ENCODE data around the gene TEAD2.
"Not testable (repeated sequence)": the region's sequence is repeated elsewhere in the genome, so short reads cannot be mapped to it uniquely, and the experiment has no call there.

The TEAD2 gene

DNA sequence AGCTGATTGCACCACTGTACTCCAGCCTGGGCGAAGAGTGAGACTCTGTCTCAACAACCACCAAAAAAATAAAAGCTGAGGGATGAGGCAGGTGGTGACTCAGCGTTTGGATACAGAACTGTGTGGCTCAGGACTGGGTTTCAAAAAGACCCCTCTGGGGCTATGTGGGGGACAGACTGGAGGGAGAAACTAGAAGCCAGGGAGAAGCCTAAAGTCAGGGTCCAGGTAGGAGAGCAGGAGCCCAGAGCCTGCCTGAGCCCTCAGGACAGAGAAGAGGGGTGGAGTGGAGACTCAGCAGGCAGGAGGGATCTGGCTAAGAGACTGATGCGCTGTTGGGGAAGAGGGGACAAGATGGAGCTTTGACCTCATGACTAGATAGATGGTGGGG, 28.8 kb downstream of the TEAD2 start:
- no peak for DNase-seq (ENCODE audit: low read depth, low spot score)

DNA sequence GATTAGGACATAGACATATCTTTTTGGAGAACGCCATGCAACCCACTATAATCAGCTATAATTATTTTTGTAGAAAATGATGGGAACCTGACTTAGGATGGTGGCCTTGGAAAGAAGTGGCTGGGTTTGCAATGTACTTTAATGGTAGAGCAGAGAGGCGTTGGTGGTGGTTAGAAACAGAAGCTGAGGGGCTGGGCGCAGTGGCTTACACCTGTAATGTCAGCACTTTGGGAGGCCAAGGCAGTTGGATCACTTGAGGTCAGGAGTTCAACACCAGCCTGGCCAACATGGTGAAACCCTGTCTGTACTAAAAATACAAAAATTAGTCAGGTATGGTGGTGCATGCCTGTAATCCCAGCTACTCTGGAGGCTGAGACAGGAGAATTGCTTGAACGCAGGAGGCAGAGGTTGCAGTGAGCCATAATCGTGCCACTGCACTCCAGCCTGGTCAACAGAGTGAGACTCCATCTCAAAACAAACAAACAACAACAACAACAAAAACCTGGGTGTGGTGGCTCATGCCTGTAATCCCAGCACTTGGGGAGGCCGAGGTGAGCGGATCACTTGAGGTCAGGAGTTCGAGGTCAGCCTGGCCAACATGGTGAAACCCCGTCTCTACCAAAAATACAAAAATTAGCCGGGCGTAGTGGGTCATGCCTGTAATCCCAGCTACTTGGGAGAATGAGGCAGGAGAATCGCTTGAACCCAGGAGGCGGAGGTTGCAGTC, 29.4 kb downstream of the TEAD2 start:
- DNase-seq (ENCODE audit: low read depth, low spot score): not testable (repeated sequence)

DNA sequence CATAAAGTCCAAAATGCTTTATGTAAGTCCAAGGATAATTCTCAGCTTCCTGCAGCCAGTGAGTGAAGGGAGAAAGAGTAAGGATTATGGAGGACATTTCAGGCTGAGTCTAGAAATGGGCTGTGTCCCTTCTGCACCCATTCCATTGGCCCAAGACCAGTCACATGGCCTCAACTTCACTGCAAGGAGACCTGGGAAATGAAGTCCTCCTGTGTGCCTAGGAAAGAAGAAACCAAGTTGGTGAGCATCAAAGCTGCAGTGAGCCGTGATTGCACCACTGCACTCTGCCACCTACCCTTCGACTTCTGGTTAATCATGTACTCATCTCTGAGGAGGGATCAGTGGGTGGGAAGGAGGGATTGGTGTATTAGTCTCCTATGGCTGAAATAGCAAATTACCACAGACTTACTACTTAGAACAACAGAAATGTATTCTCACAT, 30.6 kb downstream of the TEAD2 start:
- no peak for DNase-seq (ENCODE audit: low read depth, low spot score)

DNA sequence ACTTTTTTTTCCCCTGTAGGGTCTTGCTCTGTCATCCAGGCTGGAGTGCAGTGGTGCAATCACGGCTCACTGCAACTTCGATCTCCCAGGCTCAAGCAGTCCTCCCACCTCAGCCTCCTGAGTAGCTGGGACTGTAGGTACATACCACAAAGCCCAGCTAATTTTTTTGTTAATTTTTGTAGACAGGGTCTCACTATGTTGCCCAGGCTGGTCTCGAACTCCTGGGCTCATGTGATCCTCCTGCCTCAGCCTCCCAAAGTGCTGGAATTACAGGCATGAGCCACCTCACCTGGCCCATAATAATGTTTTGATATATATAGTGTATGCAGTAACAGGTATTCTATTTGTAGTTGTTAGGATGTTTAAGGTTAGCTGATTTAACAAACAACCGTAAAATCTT, 31.0 kb downstream of the TEAD2 start:
- not testable (repeated sequence) for DNase-seq (ENCODE audit: low read depth, low spot score)

DNA sequence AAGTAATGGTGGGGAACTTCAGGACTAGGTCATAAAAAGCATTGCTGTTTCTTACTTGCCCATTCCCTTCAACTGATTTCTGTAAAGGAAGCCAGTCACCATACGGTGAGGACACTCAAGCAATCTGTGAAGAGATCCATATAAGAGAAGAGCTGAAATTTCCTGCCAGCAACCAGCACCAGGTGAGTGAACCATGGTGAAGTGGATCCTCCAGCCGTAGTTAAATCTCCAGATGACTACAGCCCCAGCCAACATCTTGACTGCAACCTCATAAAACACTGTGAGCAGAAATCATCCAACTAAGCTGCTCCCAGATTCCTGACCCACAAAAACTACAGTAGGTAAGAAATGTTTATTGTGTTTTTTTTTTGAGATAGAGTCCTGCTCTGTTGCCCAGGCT, 33.5 kb downstream of the TEAD2 start:
- DNase-seq (ENCODE audit: low read depth, low spot score): no peak

DNA sequence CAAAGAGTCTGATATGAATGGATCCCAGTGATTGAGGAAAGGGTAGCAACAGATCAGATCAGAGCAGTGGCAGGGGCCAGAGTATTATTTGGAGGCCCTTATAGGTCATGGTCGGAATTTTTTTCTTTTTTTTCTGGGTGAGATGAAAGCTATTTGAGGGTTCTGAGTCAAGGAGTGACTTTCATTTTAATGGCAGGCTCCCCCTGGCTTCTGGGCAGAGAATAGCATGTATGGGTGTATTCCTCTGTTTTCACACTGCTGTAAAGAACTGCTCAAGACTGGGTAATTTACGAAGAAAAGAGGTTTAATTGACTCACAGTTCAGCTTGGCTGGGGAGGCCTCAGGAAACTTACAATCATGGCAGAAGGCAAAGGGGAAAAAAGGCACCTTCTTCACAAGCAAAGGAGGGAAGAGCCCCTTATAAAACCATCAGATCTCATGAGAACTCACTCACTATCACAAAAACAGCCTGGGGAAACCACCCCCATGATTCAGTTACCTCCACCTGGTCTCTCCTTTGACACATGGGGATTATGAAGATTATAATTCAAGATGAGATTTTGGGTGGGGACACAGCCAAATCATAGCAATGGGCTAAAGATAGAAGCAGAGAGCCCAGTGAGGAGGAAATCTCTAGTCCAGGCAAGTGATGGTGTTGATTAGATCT, 34.2 kb downstream of the TEAD2 start:
- no peak for DNase-seq (ENCODE audit: low read depth, low spot score)

DNA sequence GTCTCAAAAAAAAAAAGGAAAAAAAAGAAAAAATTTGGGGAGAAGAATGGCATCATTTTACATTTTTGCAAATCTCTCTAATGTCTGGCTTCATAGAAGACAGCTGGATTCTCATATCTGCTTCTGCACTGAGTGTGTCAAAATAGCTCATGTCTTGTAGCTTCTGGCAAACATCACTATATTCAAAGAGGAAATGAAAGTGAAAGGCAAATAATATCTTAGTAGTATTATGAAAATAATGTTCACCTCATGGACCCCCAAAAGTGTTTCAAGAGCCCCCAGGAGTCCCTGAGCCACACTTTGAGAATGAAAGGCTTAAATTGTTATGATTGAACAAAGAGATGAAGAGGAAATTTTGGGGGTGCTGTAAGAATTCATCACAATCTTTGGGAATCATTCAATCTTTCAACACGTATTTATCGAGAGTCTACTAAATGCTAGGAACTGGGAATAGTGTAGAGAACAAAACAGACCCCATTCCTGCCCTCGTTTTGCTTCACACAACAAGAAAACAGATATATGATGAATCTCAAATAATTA, 36.0 kb downstream of the TEAD2 start:
- DNase-seq (ENCODE audit: low read depth, low spot score): no peak

DNA sequence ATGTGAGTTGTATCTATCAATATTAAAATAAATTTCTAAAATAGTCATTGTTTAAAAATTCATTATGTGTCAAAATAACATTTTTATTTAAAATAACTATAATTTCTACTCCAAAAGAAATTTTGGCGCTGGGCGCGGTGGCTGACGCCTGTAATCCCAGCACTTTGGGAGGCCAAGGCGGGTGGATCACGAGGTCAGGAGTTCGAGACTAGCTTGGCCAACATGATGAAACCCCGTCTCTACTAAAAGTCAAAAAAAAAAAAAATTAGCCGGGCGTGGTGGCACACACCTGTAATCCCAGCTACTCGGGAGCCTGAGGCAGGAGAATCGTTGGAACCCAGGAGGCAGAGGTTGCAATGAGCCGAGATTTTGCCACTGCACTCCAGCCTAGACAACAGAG, 36.5 kb downstream of the TEAD2 start:
- DNase-seq (ENCODE audit: low read depth, low spot score): not testable (repeated sequence)

DNA sequence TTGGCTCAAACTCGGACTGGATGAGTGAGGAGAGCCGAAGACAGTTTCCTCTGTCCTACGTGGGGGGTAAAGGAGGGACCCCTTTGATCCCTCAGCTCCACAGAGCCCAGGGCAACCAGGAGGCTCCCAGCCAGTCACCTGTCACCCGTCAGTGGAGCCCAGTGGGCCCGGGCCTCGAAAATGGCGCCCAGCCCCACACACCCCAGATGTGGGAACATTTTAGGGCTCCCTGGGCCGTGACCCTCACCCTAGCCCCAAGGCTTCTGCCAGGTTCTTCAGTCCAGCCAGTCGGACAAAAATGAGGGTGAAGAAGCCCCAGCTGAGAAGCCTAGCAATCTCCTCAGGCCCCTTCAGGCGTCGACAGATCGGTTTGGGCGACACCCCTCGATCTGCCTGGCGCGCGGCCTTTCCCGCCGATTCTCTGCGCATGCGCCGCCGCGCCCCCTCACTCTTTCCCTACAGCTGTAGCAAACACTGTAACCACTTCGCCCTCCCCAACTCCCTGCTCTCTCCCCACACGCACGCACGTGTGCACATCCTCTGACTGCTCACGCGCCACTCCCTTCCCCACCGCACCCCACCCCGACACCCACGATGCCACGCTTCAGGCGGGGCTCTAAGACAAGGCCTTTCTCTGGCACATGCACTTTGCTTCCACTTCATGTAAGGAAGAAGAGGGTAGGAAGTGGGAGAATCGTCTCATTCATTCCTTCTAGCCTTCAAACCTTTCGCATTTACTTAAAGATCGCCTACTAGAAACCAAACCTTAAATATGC, 37.2 kb downstream of the TEAD2 start, which contains the start of gene SLC6A16:
Gene SLC6A16, minus strand, starts transcription at position 391 of the 776 bp plus-strand sequence. CDS start 13,844 bp downstream, outside the sequence.
- no peak for DNase-seq (ENCODE audit: low read depth, low spot score)

DNA sequence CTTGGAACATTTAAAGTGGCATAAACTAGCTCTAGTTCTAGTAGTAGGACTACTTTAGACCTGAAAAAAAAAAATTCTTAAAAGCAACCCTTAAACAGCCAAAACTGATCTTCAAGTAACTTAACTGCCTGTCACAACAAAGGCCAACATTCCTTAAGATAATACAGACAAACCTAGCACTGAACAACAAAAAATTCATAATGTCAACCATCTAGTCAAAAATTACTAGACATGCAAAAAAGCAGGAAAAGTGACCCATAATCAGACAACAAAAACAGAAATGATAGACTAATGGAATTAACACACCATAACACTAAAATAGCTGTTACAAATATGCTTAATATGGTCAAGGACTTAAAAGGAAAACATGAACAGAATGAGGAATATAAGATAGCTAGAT, 43.9 kb downstream of the TEAD2 start:
- no peak for DNase-seq (ENCODE audit: low read depth, low spot score)

DNA sequence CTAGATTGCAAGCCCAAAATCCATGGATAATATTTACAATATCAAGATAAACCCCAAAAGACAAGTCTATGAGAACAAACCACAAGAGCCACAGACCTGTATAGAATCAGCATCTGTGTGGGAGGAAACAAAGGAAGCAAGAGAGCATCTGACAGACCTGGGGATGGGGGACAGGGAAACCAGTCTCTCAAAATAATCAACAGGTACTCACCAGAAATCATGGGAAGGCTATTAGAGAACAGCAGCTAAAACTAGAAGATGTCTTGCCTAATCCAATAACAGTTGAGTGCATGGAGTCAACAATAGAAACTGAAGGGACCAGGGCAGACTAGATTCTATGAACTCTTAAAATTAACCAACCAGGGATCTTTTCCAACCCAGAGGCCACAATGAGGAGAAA, 45.9 kb downstream of the TEAD2 start:
- no peak for DNase-seq (ENCODE audit: low read depth, low spot score)

DNA sequence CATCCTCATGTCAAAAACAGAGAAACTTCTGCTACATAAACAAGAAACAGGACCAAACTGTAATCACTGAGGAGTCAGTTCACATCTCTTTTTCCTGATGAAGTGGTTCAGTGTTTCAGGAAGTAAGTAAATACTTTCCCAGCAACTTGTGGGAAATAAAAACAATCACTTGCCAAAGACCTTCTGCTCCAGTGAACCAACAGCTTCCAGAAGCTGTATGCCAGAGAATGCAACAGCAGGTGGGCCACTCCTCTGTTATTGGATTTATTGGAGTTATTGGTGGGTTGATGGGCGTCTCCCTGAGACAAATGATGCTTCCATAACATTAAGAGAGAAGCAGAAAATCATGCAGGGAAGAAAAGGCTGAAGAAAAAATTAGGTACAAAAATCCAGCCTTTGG, 47.1 kb downstream of the TEAD2 start:
- no peak for DNase-seq (ENCODE audit: low read depth, low spot score)

DNA sequence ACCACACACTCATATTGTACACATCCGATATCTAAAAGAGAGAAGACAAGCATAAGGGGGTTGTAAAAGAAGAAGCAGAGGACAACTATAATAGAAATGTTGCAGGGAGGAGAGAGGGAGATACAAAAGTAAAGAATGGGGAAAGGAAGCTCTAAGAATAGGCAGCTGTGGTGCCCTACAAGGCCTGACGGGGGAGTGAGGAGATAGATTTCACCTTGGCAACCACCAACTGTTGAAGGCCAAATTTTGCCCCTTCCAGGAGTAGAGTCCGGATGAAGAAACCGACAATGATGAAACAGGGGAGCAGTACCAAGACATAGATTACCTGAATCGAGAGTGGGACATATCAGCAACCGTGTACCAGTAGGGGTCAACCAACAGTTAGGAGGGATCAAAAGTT, 53.1 kb downstream of the TEAD2 start:
- DNase-seq (ENCODE audit: low read depth, low spot score): no peak

DNA sequence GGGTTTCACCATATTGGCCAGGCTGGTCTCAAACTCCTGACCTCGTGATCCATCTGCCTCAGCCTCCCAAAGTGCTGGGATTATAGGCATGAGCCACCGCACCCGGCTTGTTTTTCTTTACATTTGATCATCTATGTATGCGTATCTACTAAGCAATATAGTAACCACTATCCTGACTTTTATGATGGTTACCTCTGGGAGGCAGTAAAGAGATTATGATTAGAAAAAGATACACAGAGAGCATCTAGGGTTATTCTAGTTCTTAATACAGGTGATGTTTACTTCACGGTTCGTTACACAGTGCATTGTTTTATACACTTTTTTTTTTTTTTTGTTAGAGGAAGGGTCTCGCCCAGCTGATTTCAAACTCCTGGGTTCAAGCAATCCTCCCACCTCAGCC, 55.5 kb downstream of the TEAD2 start:
- not testable (repeated sequence) for DNase-seq (ENCODE audit: low read depth, low spot score)

DNA sequence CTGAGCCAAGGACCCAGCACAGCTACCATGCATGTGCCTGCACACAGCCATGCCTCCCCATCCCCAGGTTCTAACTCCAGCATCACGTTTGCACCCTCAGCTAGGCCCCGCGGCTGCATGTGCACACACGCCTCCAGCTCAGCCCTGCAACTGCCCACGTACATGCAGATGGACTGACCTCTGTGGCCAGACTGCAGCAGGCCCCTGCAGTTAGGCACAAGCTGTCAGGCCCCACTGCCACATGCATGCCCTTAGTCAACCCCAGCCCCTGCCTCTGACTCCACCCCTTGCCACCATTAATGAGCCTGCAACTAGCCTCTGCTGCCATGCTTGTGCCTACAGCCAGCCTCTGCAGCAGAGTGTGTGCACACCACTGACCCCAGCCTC, 60.4 kb downstream of the TEAD2 start:
- no peak for DNase-seq (ENCODE audit: low read depth, low spot score)

DNA sequence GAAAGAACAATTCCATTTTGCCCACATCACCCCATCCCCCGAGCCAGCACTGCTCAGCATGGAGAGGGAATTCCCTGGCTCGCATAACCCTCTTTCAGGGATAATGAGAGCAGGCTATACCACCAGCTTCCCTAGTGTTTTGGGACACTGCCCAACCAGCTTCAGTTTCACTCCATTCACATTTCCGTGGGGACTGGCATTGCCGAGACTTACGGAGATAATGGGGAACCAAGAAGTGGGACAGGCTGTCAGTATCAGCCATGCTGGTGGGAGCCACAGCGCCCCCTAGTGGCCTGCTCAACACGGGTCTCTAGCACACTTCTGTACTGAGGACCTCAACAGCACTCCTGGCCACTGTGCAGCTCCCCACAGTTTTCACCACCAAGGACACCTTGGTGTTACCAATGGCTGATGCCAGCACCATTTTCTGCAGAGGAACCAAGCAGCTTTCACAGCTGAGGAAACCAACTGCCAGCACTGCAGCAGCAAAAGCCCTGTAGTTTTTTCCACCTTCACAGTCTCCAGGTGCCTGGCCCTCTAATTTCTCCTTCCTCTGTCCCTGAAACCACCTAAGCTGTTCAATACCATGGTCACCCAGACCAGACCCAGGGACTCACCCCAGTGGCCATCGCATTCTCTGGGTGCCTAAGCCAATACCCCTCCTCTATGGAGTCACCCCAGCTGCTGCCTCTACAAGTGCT, 60.9 kb downstream of the TEAD2 start:
- DNase-seq (ENCODE audit: low read depth, low spot score): peak; percentile 17

DNA sequence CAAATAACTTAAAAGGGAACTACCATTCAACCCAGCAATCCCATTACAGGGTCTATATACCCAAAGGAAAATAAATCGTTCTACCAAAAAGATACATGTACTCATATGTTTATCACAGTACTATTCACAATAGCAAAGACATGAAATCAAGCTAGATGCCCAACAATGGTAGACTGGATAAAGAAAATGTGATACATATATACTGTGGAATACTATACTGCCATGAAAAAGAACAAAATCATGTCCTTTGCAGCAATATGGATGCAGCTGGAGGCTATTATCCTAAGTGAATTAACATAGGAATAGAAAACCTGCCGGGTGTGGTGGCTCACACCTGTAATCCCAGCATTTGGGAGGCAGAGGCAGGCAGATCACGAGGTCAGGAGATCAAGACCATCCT, 63.6 kb downstream of the TEAD2 start:
- DNase-seq (ENCODE audit: low read depth, low spot score): not testable (repeated sequence)

DNA sequence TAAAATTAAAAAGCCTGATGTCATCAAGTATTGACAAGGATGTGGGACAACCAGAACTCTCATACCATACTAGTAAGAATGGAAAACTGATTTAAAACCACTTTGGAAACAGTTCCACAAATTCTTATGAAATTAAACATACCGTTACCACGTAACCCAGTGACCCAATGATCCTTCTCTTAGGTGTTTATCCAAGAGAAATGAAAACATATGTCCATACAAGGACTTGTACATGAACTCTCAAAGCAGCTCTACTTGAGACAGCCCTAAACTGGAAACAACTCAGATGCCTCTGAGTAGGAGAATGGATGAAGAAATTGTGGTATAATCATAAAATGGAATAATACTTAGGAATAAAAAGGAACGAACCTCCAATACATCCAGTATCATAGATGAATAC, 64.8 kb downstream of the TEAD2 start:
- DNase-seq (ENCODE audit: low read depth, low spot score): no peak

DNA sequence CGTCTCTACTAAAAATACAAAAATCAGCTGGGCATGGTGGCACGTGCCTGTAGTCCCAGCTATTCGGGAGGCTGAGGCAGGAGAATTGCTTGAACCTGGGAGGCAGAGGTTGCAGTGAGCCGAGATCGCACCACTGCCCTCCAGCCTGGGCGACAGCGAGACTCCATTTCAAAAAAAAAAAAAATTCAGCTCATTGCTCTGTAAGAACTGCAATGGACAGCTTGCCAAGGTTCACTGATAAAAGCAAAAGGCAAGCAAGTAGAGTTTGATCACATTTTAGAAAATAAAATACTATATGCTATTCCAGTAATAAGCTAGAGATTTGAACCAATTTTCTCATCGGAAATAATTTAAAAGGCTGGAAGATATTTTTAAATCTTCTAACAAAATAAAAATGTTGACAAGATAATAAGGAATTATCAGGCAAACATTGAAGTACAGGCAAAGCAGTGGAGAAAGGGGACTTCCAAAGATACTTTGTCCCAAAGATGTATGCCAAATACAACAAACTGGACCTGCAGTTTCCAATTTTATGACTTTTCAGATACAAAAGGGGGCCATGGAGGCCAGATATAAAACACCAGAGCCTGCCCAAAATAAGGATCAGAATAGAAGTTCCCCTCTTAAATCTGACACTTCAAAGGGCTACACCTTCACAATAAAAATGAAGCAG, 66.9 kb downstream of the TEAD2 start:
- no peak for DNase-seq (ENCODE audit: low read depth, low spot score)

DNA sequence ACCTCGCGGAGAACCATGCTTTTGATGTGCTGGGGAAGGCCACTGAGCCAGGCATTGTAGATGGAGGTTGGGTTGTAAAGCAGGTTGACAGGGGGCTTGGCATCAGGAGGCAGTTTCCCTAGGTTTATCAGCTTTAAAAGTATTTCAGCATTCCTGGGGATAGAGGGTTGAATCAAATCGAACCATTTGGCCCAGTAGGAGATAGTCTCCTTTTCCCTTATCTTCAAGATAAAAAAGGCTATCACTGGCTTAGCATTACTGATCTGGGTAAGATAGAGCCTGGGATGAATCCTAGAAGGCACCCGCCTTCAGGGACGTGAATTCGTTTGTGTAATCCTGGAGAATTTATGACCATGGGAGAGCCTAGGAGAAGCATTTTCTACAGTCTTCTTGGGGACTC, 67.8 kb downstream of the TEAD2 start:
- no peak for DNase-seq (ENCODE audit: low read depth, low spot score)
